Osteocyte (in vitro differentiated cells): ENCODE data around the gene ESD. TPM values are rescaled to one million over a fixed set of nuclear protein-coding genes. Genes with fewer than 3 reads are reported as not detected.

Source experiments
- DNase-seq: peaks from one replicate; pipeline ENCODE4 v3.0.0; 2021; ENCODE audit warnings: mixed read lengths; ENCODE audit not compliant: unreplicated experiment; ENCODE audit errors: extremely low spot score
- H3K27ac Mint-ChIP-seq: one replicate; pipeline ENCODE4 v1.8.0; 2021; ENCODE audit warnings: mild to moderate bottlenecking, mixed read lengths; ENCODE audit not compliant: unreplicated experiment
- H3K27me3 Mint-ChIP-seq: one replicate; pipeline ENCODE4 v1.8.0; 2021; ENCODE audit warnings: mixed read lengths; ENCODE audit not compliant: unreplicated experiment
- H3K36me3 Mint-ChIP-seq: one replicate; pipeline ENCODE4 v1.8.0; 2021; ENCODE audit warnings: mixed read lengths; ENCODE audit not compliant: unreplicated experiment
- H3K4me1 Mint-ChIP-seq: one replicate; pipeline ENCODE4 v1.8.0; 2021; ENCODE audit warnings: mixed read lengths; ENCODE audit not compliant: unreplicated experiment
- H3K4me3 Mint-ChIP-seq: one replicate; pipeline ENCODE4 v1.8.0; 2021; ENCODE audit warnings: mild to moderate bottlenecking, moderate library complexity, mixed read lengths; ENCODE audit not compliant: unreplicated experiment
- H3K9me3 Mint-ChIP-seq: one replicate; pipeline ENCODE4 v1.8.0; 2021; ENCODE audit warnings: mixed read lengths; ENCODE audit not compliant: unreplicated experiment
- CTCF ChIP-seq: fragments of 200-600 bp; sonication (generic); IDR thresholded peaks from 2 replicates; pipeline ENCODE4 v1.5.0; 2021; ENCODE audit warnings: antibody characterized with exemption, mild to moderate bottlenecking, moderate library complexity
- total RNA-seq: library from RNA; stranded (reverse); gene quantifications from 2 replicates; pipeline ENCODE4 v1.2.1, GENCODE V29; 2021

ESD gene
- total RNA-seq, 1 donor from 2014 or later: 98.6 TPM

GRCh38 chr13:46803586-46803985 lies 6.6 kb upstream of the ESD start:
- Mint-ChIP-seq H3K27me3 (no peaks in the 10 kb centered on the region), H3K9me3 (no peaks in the 10 kb centered on the region), H3K36me3 (no peaks in the 10 kb centered on the region), H3K4me1 (peaks cover 6% of the 10 kb centered on the region), H3K4me3 (no peak overlapping the region), H3K27ac (no peak overlapping the region)
- no peak for TF ChIP-seq CTCF
- no peak for DNase-seq

DNA sequence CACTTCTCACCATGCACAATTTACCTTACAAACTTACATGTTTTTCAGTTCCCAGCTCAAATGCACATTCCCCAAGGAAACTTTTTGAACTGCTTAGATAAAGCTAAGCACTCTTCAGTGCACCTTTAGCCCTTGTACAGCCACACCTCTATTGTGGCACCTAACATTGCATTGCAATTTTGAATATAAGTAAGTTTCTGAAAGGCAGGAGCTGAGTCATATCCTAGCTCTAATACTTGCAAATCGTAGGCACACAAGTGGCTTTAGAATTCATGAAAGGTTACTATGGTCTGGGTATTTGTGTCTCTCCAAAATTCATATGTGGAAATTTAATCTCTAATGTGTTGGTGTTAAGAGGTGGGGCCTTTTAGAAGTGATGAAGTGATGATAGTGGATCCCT lies 4.9 kb upstream of the ESD start:
- DNase-seq: no peak
- H3K9me3 Mint-ChIP-seq: no peaks in the 10 kb centered on the region
- no peaks in the 10 kb centered on the region for H3K36me3 Mint-ChIP-seq
- no peak overlapping the region for H3K27ac Mint-ChIP-seq
- no peaks in the 10 kb centered on the region for H3K27me3 Mint-ChIP-seq
- peaks cover 14% of the 10 kb centered on the region for H3K4me1 Mint-ChIP-seq
- TF ChIP-seq CTCF: no peak
- no peak overlapping the region for H3K4me3 Mint-ChIP-seq

GRCh38 chr13:46799139-46799538 lies 2.2 kb upstream of the ESD start:
- H3K4me1 Mint-ChIP-seq: peaks cover 33% of the 10 kb centered on the region
- no peaks in the 10 kb centered on the region for H3K27me3 Mint-ChIP-seq
- no peaks in the 10 kb centered on the region for H3K36me3 Mint-ChIP-seq
- DNase-seq: no peak
- TF ChIP-seq CTCF: no peak
- no peak overlapping the region for H3K4me3 Mint-ChIP-seq
- H3K9me3 Mint-ChIP-seq: no peaks in the 10 kb centered on the region
- no peak overlapping the region for H3K27ac Mint-ChIP-seq

DNA sequence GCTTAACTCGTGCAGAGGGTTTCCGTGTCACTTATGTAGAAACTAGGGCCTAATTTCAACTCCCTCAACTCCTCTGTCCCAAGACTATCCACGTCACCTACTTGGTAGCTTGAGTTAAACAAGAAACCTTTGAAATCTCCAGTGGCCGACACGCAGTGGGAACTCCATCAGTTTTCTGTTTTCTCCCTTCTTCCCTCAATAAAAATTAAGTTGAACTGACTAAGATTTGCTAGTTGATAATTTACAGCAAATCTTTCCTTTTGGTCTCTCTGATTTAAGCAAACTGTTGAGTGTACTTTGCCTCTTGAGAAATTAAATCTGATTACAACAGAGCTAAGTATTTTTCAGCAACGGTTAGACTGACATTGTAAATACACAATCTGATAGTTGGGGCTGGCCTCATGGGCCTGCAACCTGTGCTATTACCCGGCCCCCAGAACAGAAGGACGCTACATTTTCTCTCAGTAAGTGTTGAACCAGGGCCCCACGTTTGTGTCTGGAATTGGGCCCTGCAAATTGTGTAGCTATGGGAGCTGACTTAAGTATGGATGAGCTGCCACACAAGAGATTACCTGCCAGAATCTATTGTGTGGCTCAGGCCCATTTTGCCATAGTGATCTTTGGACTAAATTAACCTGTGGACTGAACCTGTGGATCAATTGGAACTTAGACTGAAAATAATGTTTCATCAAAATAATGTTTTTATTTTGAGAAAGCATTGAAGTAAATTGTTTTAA lies 708 bp upstream of the ESD start:
- TF ChIP-seq CTCF: no peak
- Mint-ChIP-seq H3K36me3 (peaks cover 1% of the 10 kb centered on the region), H3K4me1 (peaks cover 39% of the 10 kb centered on the region), H3K4me3 (peak overlapping the region; percentile 88), H3K27ac (peak overlapping the region; percentile 93), H3K27me3 (no peaks in the 10 kb centered on the region), H3K9me3 (no peaks in the 10 kb centered on the region)
- no peak for DNase-seq

GRCh38 chr13:46796129-46796514 lies 839 bp downstream of the ESD start:
- Mint-ChIP-seq H3K36me3 (peaks cover 1% of the 10 kb centered on the region), H3K4me1 (peaks cover 39% of the 10 kb centered on the region), H3K27ac (peak overlapping the region; percentile 93), H3K27me3 (no peaks in the 10 kb centered on the region), H3K9me3 (no peaks in the 10 kb centered on the region), H3K4me3 (peak overlapping the region; percentile 88)
- DNase-seq: no peak
- no peak for TF ChIP-seq CTCF
